ENCODE measurements around the gene TSPY10.
"Not testable (repeated sequence)": the region's sequence is repeated elsewhere in the genome, so short reads cannot be mapped to it uniquely, and the experiment has no call there.

The TSPY10 gene

DNA sequence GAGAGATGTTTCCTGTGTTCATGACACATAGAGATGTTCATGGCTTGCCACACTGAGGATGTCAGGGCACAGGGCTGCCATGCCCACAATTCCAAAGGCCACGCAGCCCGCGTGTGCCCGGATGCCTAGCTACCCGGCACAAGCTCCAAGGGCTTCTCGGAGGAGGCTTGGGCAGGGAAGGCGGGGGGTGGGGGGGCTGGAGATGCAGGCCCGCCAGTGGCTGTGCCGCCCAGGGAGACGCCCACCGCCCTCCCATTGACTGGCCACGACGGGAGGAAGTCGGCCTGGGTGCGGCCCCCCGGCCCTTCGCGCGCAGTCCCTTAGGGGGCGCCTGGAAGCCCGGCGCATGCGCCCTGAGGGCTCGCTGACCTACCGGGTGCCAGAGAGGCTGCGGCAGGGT, at the start of gene TSPY10:
TSPY10 (plus strand) TSS at position 301 of the 400 bp plus-strand sequence; CDS start at position 347, 46 bp downstream.
- DNase-seq (ENCODE audit: low read depth in 2 of 2): not testable (repeated sequence)

DNA sequence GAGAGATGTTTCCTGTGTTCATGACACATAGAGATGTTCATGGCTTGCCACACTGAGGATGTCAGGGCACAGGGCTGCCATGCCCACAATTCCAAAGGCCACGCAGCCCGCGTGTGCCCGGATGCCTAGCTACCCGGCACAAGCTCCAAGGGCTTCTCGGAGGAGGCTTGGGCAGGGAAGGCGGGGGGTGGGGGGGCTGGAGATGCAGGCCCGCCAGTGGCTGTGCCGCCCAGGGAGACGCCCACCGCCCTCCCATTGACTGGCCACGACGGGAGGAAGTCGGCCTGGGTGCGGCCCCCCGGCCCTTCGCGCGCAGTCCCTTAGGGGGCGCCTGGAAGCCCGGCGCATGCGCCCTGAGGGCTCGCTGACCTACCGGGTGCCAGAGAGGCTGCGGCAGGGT, 40.7 kb upstream of the TSPY10 start, which contains the start of gene TSPY9:
TSPY9 (plus strand) TSS at position 301 of the 400 bp plus-strand sequence; CDS start at position 347, 46 bp downstream.
- DNase-seq (ENCODE audit: low read depth in 2 of 2): not testable (repeated sequence)

GRCh38 chrY:9504396-9504795, 23.3 kb upstream of the TSPY10 start:
- not testable (repeated sequence) for DNase-seq (ENCODE audit: low read depth in 2 of 2)

DNA sequence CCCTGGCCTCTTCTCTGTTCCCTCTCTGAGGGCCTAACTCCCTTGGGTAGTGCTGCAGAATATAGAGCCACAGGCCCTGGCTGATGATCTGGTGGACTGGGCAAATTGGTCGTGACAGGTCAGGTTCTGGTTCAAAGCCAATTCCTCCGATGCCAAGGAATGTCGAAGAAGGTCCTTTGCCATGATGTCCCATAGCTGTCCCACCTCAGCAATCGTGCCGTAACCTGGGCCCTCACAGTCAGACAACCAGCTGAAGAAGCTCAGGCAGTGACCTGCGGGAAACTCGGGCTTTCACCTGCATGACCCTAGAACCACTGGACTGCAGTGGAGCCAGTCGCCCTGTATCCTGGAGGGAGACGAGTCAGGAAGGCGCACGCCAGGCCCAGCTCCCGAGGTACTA, 11.4 kb upstream of the TSPY10 start:
- DNase-seq (ENCODE audit: low read depth in 2 of 2): not testable (repeated sequence)
